ENCODE results near the gene IL23R. TPM values are rescaled to one million over a fixed set of nuclear protein-coding genes. Genes with fewer than 3 reads are reported as not detected.

Gene IL23R
- polyA plus RNA-seq, 1 of the 3 experiments (the other 2 are of a cell fraction), result not detected

DNA sequence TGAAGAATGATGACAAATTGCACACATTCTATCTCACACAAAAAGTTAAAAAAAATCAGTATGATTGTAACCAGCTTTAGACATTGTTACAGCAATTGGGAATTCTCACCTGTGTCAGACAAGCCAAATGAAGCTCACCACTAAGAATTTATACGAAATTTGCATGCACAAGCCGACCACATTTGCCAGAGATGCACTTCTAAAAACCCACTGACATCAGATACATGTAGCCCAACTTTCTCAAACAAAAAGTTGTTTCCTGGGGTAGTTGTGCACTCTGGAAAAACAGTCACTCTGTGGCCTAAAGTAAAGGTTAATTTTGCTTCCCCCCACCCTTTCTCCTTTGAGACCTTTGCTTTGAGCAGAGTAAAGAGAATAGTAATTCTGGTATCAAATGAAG, 73.5 kb downstream of the IL23R start:
- POLR2A ChIA-PET, result no interaction called here
- no peak overlapping the region for H3K4me2 ChIP-seq
- no peak overlapping the region for H3K4me3 ChIP-seq (ENCODE audit: low read depth in 2 of 2, low read length in 1 of 2)
- H3K9me2 ChIP-seq, result no peaks in the 10 kb centered on the region
- H3K4me1 ChIP-seq (ENCODE audit: control insufficient read depth in 1 of 2, insufficient read depth in 2 of 2, low read depth in 1 of 2, low read length in 1 of 2), result no peaks in the 10 kb centered on the region
- no peak overlapping the region for H2AFZ ChIP-seq (ENCODE audit: low read depth)
- CTCF ChIA-PET, result interaction anchor here (1.7 kb wide), 1 partner anchor 261 kb away, joined by 5 read pairs; no protein-coding TSS in a partner anchor
- no peak for DNase-seq
- TF ChIP-seq GABPA (IDR thresholded peaks at IDR 0.05; ENCODE audit: low read depth), result no peak
- TF ChIP-seq, protein P1, sequence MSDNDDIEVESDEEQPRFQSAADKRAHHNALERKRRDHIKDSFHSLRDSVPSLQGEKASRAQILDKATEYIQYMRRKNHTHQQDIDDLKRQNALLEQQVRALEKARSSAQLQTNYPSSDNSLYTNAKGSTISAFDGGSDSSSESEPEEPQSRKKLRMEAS (IDR thresholded peaks at IDR 0.05; ENCODE audit: low read depth), result no peak
- no peak for TF ChIP-seq GATA2 (CRISPR knock-in tag; IDR thresholded peaks at IDR 0.05)
- no peak for TF ChIP-seq EP300 (IDR thresholded peaks at IDR 0.05; ENCODE audit: borderline replicate concordance in 1 of 2, low read depth in 1 of 2, low read length in 1 of 2)
- TF ChIP-seq FOXM1 (IDR thresholded peaks at IDR 0.05; ENCODE audit: low read depth), result no peak
- no peak for TF ChIP-seq MXI1 (IDR thresholded peaks at IDR 0.05; ENCODE audit: low read depth, low read length)
- no peak for TF ChIP-seq ELF1 (IDR thresholded peaks at IDR 0.05)
- no peak for TF ChIP-seq CHD2 (IDR thresholded peaks at IDR 0.05; ENCODE audit: low read length, partially characterized antibody)
- TF ChIP-seq, protein P2, sequence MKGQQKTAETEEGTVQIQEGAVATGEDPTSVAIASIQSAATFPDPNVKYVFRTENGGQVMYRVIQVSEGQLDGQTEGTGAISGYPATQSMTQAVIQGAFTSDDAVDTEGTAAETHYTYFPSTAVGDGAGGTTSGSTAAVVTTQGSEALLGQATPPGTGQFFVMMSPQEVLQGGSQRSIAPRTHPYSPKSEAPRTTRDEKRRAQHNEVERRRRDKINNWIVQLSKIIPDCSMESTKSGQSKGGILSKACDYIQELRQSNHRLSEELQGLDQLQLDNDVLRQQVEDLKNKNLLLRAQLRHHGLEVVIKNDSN (IDR thresholded peaks at IDR 0.05; ENCODE audit: borderline replicate concordance, low read depth), result no peak
- no peak overlapping the region for H3K27ac ChIP-seq (ENCODE audit: low read depth in 2 of 2, low read length in 1 of 2)
- no peaks in the 10 kb centered on the region for H4K20me1 ChIP-seq (ENCODE audit: insufficient read depth)
- no peaks in the 10 kb centered on the region; the same call in 1 of the 2 replicates for H3K27me3 ChIP-seq (ENCODE audit: insufficient read depth)
- 12% methylated on average over 2 of the region's 2 CpGs for WGBS (ENCODE audit: low lambda C conversion rate)
- H3K36me3 ChIP-seq (replicated peaks in 1 of 2; ENCODE audit: control insufficient read depth in 1 of 2, insufficient read depth in 2 of 2, low read length in 1 of 2), result no peaks in the 10 kb centered on the region
- H3K9me3 ChIP-seq, result no peaks in the 10 kb centered on the region
- H3F3A ChIP-seq (replicated peaks; ENCODE audit: insufficient read depth), result no peaks in the 10 kb centered on the region
- no peak overlapping the region for H3K9ac ChIP-seq
- H3K79me2 ChIP-seq (ENCODE audit: insufficient read depth), result no peaks in the 10 kb centered on the region

DNA sequence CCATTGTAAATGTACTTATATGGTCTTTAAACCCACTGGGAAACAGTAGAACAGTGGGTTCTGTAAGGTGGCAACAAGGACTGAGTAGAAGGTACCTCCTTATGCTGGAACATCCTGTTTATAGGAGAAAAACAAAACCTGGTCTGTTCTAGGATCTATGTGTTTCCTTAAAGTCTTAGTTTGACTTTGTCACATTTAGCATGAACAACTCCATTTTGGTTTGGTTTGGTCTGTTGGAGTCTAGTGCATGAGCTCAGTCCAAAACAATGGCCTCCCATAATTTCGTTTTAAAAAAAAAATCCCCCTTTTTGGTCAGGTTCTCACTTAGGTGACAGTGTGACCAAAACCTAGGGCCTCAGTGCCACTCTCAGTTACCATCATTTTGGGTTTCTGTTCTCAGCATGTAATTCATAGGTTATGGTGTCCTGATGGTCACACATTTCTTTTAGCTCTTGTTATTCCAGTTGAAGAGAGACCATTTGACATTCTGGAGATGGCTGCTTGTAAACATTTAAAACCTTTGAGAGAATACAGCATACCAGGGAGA, 75.0 kb downstream of the IL23R start:
- no peak for DNase-seq
- no peaks in the 10 kb centered on the region for H3K27me3 ChIP-seq (ENCODE audit: insufficient read depth)
- ChIA-PET CTCF (interaction anchor here (1.3 to 2.5 kb wide), 2 partner anchors 28 to 259 kb away, joined by 5 to 10 read pairs; no protein-coding TSS in a partner anchor), POLR2A (no interaction called here)
- no peak overlapping the region for H3K4me3 ChIP-seq (ENCODE audit: low read depth in 2 of 2, low read length in 1 of 2)
- H3K9ac ChIP-seq, result no peak overlapping the region
- no peak overlapping the region for H3K27ac ChIP-seq (ENCODE audit: low read depth in 2 of 2, low read length in 1 of 2)
- no peaks in the 10 kb centered on the region for H3K9me3 ChIP-seq
- H3K36me3 ChIP-seq (replicated peaks in 1 of 2; ENCODE audit: control insufficient read depth in 1 of 2, insufficient read depth in 2 of 2, low read length in 1 of 2), result no peaks in the 10 kb centered on the region
- 0% methylated on average over 1 of the region's 1 CpG for WGBS (ENCODE audit: low lambda C conversion rate)
- H3K79me2 ChIP-seq (ENCODE audit: insufficient read depth), result no peaks in the 10 kb centered on the region
- H3K4me2 ChIP-seq, result no peak overlapping the region
- H3F3A ChIP-seq (replicated peaks; ENCODE audit: insufficient read depth), result no peaks in the 10 kb centered on the region
- H2AFZ ChIP-seq (ENCODE audit: low read depth), result no peak overlapping the region
- TF ChIP-seq, protein P3, sequence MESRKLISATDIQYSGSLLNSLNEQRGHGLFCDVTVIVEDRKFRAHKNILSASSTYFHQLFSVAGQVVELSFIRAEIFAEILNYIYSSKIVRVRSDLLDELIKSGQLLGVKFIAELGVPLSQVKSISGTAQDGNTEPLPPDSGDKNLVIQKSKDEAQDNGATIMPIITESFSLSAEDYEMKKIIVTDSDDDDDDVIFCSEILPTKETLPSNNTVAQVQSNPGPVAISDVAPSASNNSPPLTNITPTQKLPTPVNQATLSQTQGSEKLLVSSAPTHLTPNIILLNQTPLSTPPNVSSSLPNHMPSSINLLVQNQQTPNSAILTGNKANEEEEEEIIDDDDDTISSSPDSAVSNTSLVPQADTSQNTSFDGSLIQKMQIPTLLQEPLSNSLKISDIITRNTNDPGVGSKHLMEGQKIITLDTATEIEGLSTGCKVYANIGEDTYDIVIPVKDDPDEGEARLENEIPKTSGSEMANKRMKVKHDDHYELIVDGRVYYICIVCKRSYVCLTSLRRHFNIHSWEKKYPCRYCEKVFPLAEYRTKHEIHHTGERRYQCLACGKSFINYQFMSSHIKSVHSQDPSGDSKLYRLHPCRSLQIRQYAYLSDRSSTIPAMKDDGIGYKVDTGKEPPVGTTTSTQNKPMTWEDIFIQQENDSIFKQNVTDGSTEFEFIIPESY (IDR thresholded peaks at IDR 0.05; ENCODE audit: borderline replicate concordance, low read depth), result no peak
- TF ChIP-seq RXRA (IDR thresholded peaks at IDR 0.05; ENCODE audit: borderline replicate concordance, low read depth) (no peak), ELF1 (IDR thresholded peaks at IDR 0.05) (no peak), FOSL2 (IDR thresholded peaks at IDR 0.05; ENCODE audit: borderline replicate concordance, low read depth) (no peak), GABPA (IDR thresholded peaks at IDR 0.05; ENCODE audit: low read depth) (no peak), FOXM1 (IDR thresholded peaks at IDR 0.05; ENCODE audit: low read depth) (no peak), MEF2A (IDR thresholded peaks at IDR 0.05; ENCODE audit: borderline replicate concordance, low read depth) (no peak), RCOR1 (IDR thresholded peaks at IDR 0.05; ENCODE audit: low read length) (no peak), GATA2 (CRISPR knock-in tag; IDR thresholded peaks at IDR 0.05) (no peak), NRF1 (IDR thresholded peaks at IDR 0.05; ENCODE audit: low read depth, low read length) (no peak), MXI1 (IDR thresholded peaks at IDR 0.05; ENCODE audit: low read depth, low read length) (no peak), TEAD4 (IDR thresholded peaks at IDR 0.05; ENCODE audit: borderline replicate concordance, insufficient read depth) (no peak), TAF1 (IDR thresholded peaks at IDR 0.05; ENCODE audit: borderline replicate concordance, low read depth, low read length) (no peak)
- TF ChIP-seq, protein P4, sequence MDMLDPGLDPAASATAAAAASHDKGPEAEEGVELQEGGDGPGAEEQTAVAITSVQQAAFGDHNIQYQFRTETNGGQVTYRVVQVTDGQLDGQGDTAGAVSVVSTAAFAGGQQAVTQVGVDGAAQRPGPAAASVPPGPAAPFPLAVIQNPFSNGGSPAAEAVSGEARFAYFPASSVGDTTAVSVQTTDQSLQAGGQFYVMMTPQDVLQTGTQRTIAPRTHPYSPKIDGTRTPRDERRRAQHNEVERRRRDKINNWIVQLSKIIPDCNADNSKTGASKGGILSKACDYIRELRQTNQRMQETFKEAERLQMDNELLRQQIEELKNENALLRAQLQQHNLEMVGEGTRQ (IDR thresholded peaks at IDR 0.05; ENCODE audit: borderline replicate concordance, low read depth, low read length), result no peak
- TF ChIP-seq, protein P1 (IDR thresholded peaks at IDR 0.05; ENCODE audit: low read depth), result no peak
- TF ChIP-seq, protein P5, sequence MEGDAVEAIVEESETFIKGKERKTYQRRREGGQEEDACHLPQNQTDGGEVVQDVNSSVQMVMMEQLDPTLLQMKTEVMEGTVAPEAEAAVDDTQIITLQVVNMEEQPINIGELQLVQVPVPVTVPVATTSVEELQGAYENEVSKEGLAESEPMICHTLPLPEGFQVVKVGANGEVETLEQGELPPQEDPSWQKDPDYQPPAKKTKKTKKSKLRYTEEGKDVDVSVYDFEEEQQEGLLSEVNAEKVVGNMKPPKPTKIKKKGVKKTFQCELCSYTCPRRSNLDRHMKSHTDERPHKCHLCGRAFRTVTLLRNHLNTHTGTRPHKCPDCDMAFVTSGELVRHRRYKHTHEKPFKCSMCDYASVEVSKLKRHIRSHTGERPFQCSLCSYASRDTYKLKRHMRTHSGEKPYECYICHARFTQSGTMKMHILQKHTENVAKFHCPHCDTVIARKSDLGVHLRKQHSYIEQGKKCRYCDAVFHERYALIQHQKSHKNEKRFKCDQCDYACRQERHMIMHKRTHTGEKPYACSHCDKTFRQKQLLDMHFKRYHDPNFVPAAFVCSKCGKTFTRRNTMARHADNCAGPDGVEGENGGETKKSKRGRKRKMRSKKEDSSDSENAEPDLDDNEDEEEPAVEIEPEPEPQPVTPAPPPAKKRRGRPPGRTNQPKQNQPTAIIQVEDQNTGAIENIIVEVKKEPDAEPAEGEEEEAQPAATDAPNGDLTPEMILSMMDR (IDR thresholded peaks at IDR 0.05), result no peak
- no peaks in the 10 kb centered on the region for H4K20me1 ChIP-seq (ENCODE audit: insufficient read depth)
- no peaks in the 10 kb centered on the region for H3K9me2 ChIP-seq
- no peaks in the 10 kb centered on the region for H3K4me1 ChIP-seq (ENCODE audit: control insufficient read depth in 1 of 2, insufficient read depth in 2 of 2, low read depth in 1 of 2, low read length in 1 of 2)

Measured in SK-N-SH (cell line).